ENCODE measurements around the gene BCLAF1. TPM values are rescaled to one million over a fixed set of nuclear protein-coding genes. Genes with fewer than 3 reads are reported as not detected.

The BCLAF1 gene
- 95.8 and 106 TPM in 2 replicates for total RNA-seq (2012; rRNA removed)

- no peaks in the 10 kb centered on the region for H3K9me3 ChIP-seq (replicated peaks; ENCODE audit: low read length)
These were observed at the start of gene BCLAF1 for GRCh38 chr6:136289579-136290409. Gene BCLAF1 (minus strand): TSS chr6:136289846. CDS start chr6:136279866, 9,980 bp downstream.

GRCh38 chr6:136338486-136338885, 48.8 kb upstream of the BCLAF1 start:
- Histone ChIP-seq H3K4me2 (ENCODE audit: low read length) (no peak overlapping the region), H3K36me3 (ENCODE audit: insufficient read depth, low read length) (no peaks in the 10 kb centered on the region), H3K9me3 (replicated peaks; ENCODE audit: low read length) (no peaks in the 10 kb centered on the region), H3K27me3 (ENCODE audit: control insufficient read depth, insufficient read depth, low read length) (peaks cover 5% of the 10 kb centered on the region), H3K4me3 (ENCODE audit: low read length) (no peak overlapping the region), H3K4me1 (ENCODE audit: control insufficient read depth, insufficient read depth, low read length) (no peaks in the 10 kb centered on the region), H3K9ac (ENCODE audit: low read depth, low read length) (no peak overlapping the region)

More at GRCh38 chr6:136289579-136290409, at the start of gene BCLAF1:
- peak within 1 kb of the TSS; percentile 100 for H3K9ac ChIP-seq (ENCODE audit: low read depth, low read length)
- no peaks in the 10 kb centered on the region for H3K27me3 ChIP-seq (ENCODE audit: control insufficient read depth, insufficient read depth, low read length)
- H3K4me1 ChIP-seq (ENCODE audit: control insufficient read depth, insufficient read depth, low read length): peaks cover 25% of the 10 kb centered on the region
- H3K36me3 ChIP-seq (ENCODE audit: insufficient read depth, low read length): peaks cover 5% of the 10 kb centered on the region
- peak within 1 kb of the TSS; percentile 94 for H3K4me3 ChIP-seq (ENCODE audit: low read length)
- peak within 1 kb of the TSS; percentile 92 for H3K4me2 ChIP-seq (ENCODE audit: low read length)

GRCh38 chr6:136337606-136338005, 48.0 kb upstream of the BCLAF1 start:
- no peaks in the 10 kb centered on the region for H3K9me3 ChIP-seq (replicated peaks; ENCODE audit: low read length)
- no peak overlapping the region for H3K4me2 ChIP-seq (ENCODE audit: low read length)
- no peak overlapping the region for H3K9ac ChIP-seq (ENCODE audit: low read depth, low read length)
- H3K36me3 ChIP-seq (ENCODE audit: insufficient read depth, low read length): no peaks in the 10 kb centered on the region
- no peaks in the 10 kb centered on the region for H3K4me1 ChIP-seq (ENCODE audit: control insufficient read depth, insufficient read depth, low read length)
- peaks cover 11% of the 10 kb centered on the region for H3K27me3 ChIP-seq (ENCODE audit: control insufficient read depth, insufficient read depth, low read length)
- H3K4me3 ChIP-seq (ENCODE audit: low read length): no peak overlapping the region

GRCh38 chr6:136337121-136337520, 47.5 kb upstream of the BCLAF1 start:
- Histone ChIP-seq H3K9ac (ENCODE audit: low read depth, low read length) (no peak overlapping the region), H3K9me3 (replicated peaks; ENCODE audit: low read length) (no peaks in the 10 kb centered on the region), H3K36me3 (ENCODE audit: insufficient read depth, low read length) (no peaks in the 10 kb centered on the region), H3K4me2 (ENCODE audit: low read length) (no peak overlapping the region), H3K27me3 (ENCODE audit: control insufficient read depth, insufficient read depth, low read length) (peaks cover 15% of the 10 kb centered on the region), H3K4me3 (ENCODE audit: low read length) (no peak overlapping the region), H3K4me1 (ENCODE audit: control insufficient read depth, insufficient read depth, low read length) (no peaks in the 10 kb centered on the region)

- Histone ChIP-seq H3K9me3 (replicated peaks; ENCODE audit: low read length) (no peaks in the 10 kb centered on the region), H3K4me1 (ENCODE audit: control insufficient read depth, insufficient read depth, low read length) (no peaks in the 10 kb centered on the region), H3K4me2 (ENCODE audit: low read length) (no peak overlapping the region), H3K36me3 (ENCODE audit: insufficient read depth, low read length) (no peaks in the 10 kb centered on the region), H3K9ac (ENCODE audit: low read depth, low read length) (no peak overlapping the region), H3K27me3 (ENCODE audit: control insufficient read depth, insufficient read depth, low read length) (peaks cover 15% of the 10 kb centered on the region), H3K4me3 (ENCODE audit: low read length) (no peak overlapping the region)
These were observed 46.2 kb upstream of the BCLAF1 start for GRCh38 chr6:136335736-136336363.

- no peaks in the 10 kb centered on the region for H3K4me1 ChIP-seq (ENCODE audit: control insufficient read depth, insufficient read depth, low read length)
- H3K36me3 ChIP-seq (ENCODE audit: insufficient read depth, low read length): no peaks in the 10 kb centered on the region
- H3K9me3 ChIP-seq (replicated peaks; ENCODE audit: low read length): no peaks in the 10 kb centered on the region
- H3K4me2 ChIP-seq (ENCODE audit: low read length): no peak overlapping the region
- no peak overlapping the region for H3K9ac ChIP-seq (ENCODE audit: low read depth, low read length)
- H3K27me3 ChIP-seq (ENCODE audit: control insufficient read depth, insufficient read depth, low read length): peaks cover 15% of the 10 kb centered on the region
- H3K4me3 ChIP-seq (ENCODE audit: low read length): no peak overlapping the region
These were observed 45.2 kb upstream of the BCLAF1 start for GRCh38 chr6:136334853-136335252.

GRCh38 chr6:136334465-136334846, 44.8 kb upstream of the BCLAF1 start:
- Histone ChIP-seq H3K4me1 (ENCODE audit: control insufficient read depth, insufficient read depth, low read length) (no peaks in the 10 kb centered on the region), H3K36me3 (ENCODE audit: insufficient read depth, low read length) (no peaks in the 10 kb centered on the region), H3K9me3 (replicated peaks; ENCODE audit: low read length) (no peaks in the 10 kb centered on the region), H3K4me3 (ENCODE audit: low read length) (no peak overlapping the region), H3K9ac (ENCODE audit: low read depth, low read length) (no peak overlapping the region), H3K4me2 (ENCODE audit: low read length) (no peak overlapping the region), H3K27me3 (ENCODE audit: control insufficient read depth, insufficient read depth, low read length) (peaks cover 15% of the 10 kb centered on the region)

GRCh38 chr6:136333824-136334464, 44.3 kb upstream of the BCLAF1 start:
- no peaks in the 10 kb centered on the region for H3K9me3 ChIP-seq (replicated peaks; ENCODE audit: low read length)
- no peak overlapping the region for H3K4me3 ChIP-seq (ENCODE audit: low read length)
- no peaks in the 10 kb centered on the region for H3K4me1 ChIP-seq (ENCODE audit: control insufficient read depth, insufficient read depth, low read length)
- H3K9ac ChIP-seq (ENCODE audit: low read depth, low read length): no peak overlapping the region
- H3K27me3 ChIP-seq (ENCODE audit: control insufficient read depth, insufficient read depth, low read length): peaks cover 15% of the 10 kb centered on the region
- no peaks in the 10 kb centered on the region for H3K36me3 ChIP-seq (ENCODE audit: insufficient read depth, low read length)
- no peak overlapping the region for H3K4me2 ChIP-seq (ENCODE audit: low read length)

- H3K9me3 ChIP-seq (replicated peaks; ENCODE audit: low read length): no peaks in the 10 kb centered on the region
- no peak overlapping the region for H3K9ac ChIP-seq (ENCODE audit: low read depth, low read length)
- no peaks in the 10 kb centered on the region for H3K4me1 ChIP-seq (ENCODE audit: control insufficient read depth, insufficient read depth, low read length)
- H3K4me2 ChIP-seq (ENCODE audit: low read length): no peak overlapping the region
- H3K27me3 ChIP-seq (ENCODE audit: control insufficient read depth, insufficient read depth, low read length): peaks cover 15% of the 10 kb centered on the region
- H3K4me3 ChIP-seq (ENCODE audit: low read length): no peak overlapping the region
- no peaks in the 10 kb centered on the region for H3K36me3 ChIP-seq (ENCODE audit: insufficient read depth, low read length)
These were observed 41.8 kb upstream of the BCLAF1 start for GRCh38 chr6:136331461-136331860.

- H3K4me3 ChIP-seq (ENCODE audit: low read length): no peak overlapping the region
- H3K9me3 ChIP-seq (replicated peaks; ENCODE audit: low read length): no peaks in the 10 kb centered on the region
- no peaks in the 10 kb centered on the region for H3K36me3 ChIP-seq (ENCODE audit: insufficient read depth, low read length)
- no peak overlapping the region for H3K4me2 ChIP-seq (ENCODE audit: low read length)
- no peak overlapping the region for H3K9ac ChIP-seq (ENCODE audit: low read depth, low read length)
- no peaks in the 10 kb centered on the region for H3K4me1 ChIP-seq (ENCODE audit: control insufficient read depth, insufficient read depth, low read length)
- H3K27me3 ChIP-seq (ENCODE audit: control insufficient read depth, insufficient read depth, low read length): peaks cover 15% of the 10 kb centered on the region
These were observed 41.0 kb upstream of the BCLAF1 start for GRCh38 chr6:136330634-136331033.

- no peaks in the 10 kb centered on the region for H3K27me3 ChIP-seq (ENCODE audit: control insufficient read depth, insufficient read depth, low read length)
- no peaks in the 10 kb centered on the region for H3K9me3 ChIP-seq (replicated peaks; ENCODE audit: low read length)
- H3K4me1 ChIP-seq (ENCODE audit: control insufficient read depth, insufficient read depth, low read length): no peaks in the 10 kb centered on the region
- no peaks in the 10 kb centered on the region for H3K36me3 ChIP-seq (ENCODE audit: insufficient read depth, low read length)
- H3K4me3 ChIP-seq (ENCODE audit: low read length): no peak overlapping the region
- H3K9ac ChIP-seq (ENCODE audit: low read depth, low read length): no peak overlapping the region
- H3K4me2 ChIP-seq (ENCODE audit: low read length): no peak overlapping the region
These were observed 36.5 kb upstream of the BCLAF1 start for GRCh38 chr6:136326038-136326553.

Data from skeletal muscle satellite cell (primary cell).